ENCODE measurements around the gene SLC25A2. TPM values are rescaled to one million over a fixed set of nuclear protein-coding genes. Genes with fewer than 3 reads are reported as not detected.
"Not testable (repeated sequence)": the region's sequence is repeated elsewhere in the genome, so short reads cannot be mapped to it uniquely, and the experiment has no call there.

Gene SLC25A2
- total RNA-seq = 0.22 TPM
- polyA plus RNA-seq (ENCODE audit: insufficient read depth in 1 of 8, insufficient read length in 8 of 8, low replicate concordance in 1 of 8) = under 1 TPM in 1 of 8 donors, not detected in 7; 0.08 TPM
- long read RNA-seq, donor 1 = 0 reads
- long read RNA-seq, donor 2 = 0 reads
- long read RNA-seq, donor 3 = 0 reads
- long read RNA-seq, donor 4 = 0 reads
- long read RNA-seq, donor 5 = 0 reads
- long read RNA-seq, donor 6 = 0 reads
- long read RNA-seq, donor 7 = 0 reads
- long read RNA-seq, donor 8 = 0 reads
- long read RNA-seq, donor 9 = 0 reads
- long read RNA-seq, donor 10 = 0 reads
- long read RNA-seq, donor 11 = 0 reads

DNA sequence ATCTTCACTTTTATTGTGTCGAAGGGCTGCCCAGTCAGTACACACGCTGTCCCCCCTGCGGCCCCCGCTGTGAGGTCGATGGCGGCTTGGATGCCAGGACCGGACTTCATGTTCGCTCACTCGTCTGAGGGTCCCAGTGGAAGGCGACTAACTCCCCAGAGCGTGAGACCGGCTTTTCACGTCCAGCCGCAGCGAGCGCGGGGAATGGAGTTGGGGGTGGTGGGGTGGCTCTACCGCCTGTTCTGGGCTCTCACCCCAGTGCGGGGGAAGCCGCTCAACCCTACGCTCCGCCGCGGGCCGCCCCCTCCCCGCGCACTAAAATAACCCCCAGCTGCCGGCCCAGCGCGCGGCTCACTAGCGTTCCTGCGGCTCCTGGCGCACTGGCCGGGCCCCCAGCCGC is at the start of gene SLC25A2:
Gene SLC25A2, minus strand, starts transcription at position 294 of the 400 bp plus-strand sequence. Its CDS starts 184 bp downstream, at position 110.
- no peaks in the 10 kb centered on the region for H3K36me3 ChIP-seq (ENCODE audit: control insufficient read depth, insufficient read depth, low read length)
- no peak within 1 kb of the TSS for H3K4me3 ChIP-seq (ENCODE audit: low read length)
- 32% methylated on average over 30 of the region's 36 CpGs for WGBS (ENCODE audit: insufficient coverage)
- H3K4me1 ChIP-seq (ENCODE audit: control insufficient read depth, insufficient read depth, low read length) = no peaks in the 10 kb centered on the region
- H3K9me3 ChIP-seq (replicated peaks; ENCODE audit: control insufficient read depth, low read depth, low read length) = peaks cover 78% of the 10 kb centered on the region
- no peak for DNase-seq
- no peaks in the 10 kb centered on the region for H3K27me3 ChIP-seq (ENCODE audit: control insufficient read depth, insufficient read depth, low read length)
- H3K27ac ChIP-seq (ENCODE audit: low read length) = no peak within 1 kb of the TSS

DNA sequence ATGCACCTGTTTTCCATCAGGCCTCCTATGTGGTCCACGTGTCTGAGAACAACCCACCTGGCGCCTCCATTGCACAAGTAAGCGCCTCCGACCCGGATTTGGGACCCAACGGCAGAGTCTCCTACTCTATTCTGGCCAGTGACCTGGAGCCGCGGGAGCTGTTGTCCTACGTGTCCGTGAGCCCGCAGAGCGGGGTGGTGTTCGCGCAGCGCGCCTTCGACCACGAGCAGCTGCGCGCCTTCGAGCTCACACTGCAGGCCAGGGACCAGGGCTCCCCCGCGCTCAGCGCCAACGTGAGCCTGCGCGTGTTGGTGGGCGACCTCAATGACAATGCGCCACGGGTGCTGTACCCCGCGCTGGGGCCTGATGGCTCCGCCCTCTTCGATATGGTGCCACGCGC is 47.7 kb upstream of the SLC25A2 start:
- H3K4me3 ChIP-seq (ENCODE audit: low read length) = no peak overlapping the region
- peaks cover 3% of the 10 kb centered on the region for H3K27me3 ChIP-seq (ENCODE audit: control insufficient read depth, insufficient read depth, low read length)
- H3K36me3 ChIP-seq (ENCODE audit: control insufficient read depth, insufficient read depth, low read length) = no peaks in the 10 kb centered on the region
- no peak overlapping the region for H3K27ac ChIP-seq (ENCODE audit: low read length)
- H3K4me1 ChIP-seq (ENCODE audit: control insufficient read depth, insufficient read depth, low read length) = no peaks in the 10 kb centered on the region
- peaks cover 52% of the 10 kb centered on the region for H3K9me3 ChIP-seq (replicated peaks; ENCODE audit: control insufficient read depth, low read depth, low read length)
- DNase-seq = no peak
- whole genome bisulfite sequencing (ENCODE audit: insufficient coverage) = 47% methylated on average over 16 of the region's 36 CpGs

DNA sequence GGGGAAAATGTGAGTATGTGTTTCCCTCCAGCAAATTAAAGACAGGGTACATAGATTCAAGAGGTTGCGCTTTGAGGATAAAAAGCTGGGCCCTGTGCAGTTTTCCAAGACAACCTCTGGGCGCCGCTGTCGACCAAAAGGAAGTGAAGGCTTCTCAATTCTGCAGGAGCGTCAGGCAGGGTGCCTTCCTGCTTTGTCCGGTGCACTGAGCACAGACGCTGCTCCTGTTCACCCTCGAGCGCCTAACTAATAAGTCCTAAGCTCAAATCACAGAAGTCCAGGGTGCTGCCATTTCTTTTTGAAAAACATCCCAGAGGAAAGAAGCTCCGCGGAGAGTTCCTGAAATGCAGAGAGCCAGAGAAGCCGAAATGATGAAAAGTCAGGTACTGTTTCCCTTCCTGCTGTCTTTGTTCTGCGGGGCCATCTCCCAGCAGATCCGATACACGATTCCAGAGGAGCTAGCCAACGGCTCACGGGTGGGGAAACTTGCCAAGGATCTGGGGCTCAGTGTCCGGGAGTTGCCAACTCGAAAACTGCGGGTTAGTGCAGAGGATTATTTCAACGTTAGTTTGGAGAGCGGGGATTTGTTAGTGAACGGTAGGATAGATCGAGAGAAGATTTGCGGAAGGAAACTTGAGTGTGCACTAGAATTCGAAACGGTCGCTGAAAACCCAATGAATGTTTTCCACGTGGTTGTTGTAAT is 46.2 kb upstream of the SLC25A2 start, which contains the start of gene PCDHGB1:
Gene PCDHGB1, plus strand, starts transcription at position 183 of the 703 bp plus-strand sequence. Its CDS starts 162 bp downstream, at position 345.
- Histone ChIP-seq H3K9me3 (replicated peaks; ENCODE audit: control insufficient read depth, low read depth, low read length) (peaks cover 45% of the 10 kb centered on the region), H3K36me3 (ENCODE audit: control insufficient read depth, insufficient read depth, low read length) (no peaks in the 10 kb centered on the region), H3K4me1 (ENCODE audit: control insufficient read depth, insufficient read depth, low read length) (no peaks in the 10 kb centered on the region), H3K27ac (ENCODE audit: low read length) (no peak within 1 kb of the TSS), H3K4me3 (ENCODE audit: low read length) (no peak within 1 kb of the TSS), H3K27me3 (ENCODE audit: control insufficient read depth, insufficient read depth, low read length) (peaks cover 3% of the 10 kb centered on the region)
- DNase-seq = peak; percentile 11
- 34% methylated on average over 27 of the region's 29 CpGs for WGBS (ENCODE audit: insufficient coverage)

DNA sequence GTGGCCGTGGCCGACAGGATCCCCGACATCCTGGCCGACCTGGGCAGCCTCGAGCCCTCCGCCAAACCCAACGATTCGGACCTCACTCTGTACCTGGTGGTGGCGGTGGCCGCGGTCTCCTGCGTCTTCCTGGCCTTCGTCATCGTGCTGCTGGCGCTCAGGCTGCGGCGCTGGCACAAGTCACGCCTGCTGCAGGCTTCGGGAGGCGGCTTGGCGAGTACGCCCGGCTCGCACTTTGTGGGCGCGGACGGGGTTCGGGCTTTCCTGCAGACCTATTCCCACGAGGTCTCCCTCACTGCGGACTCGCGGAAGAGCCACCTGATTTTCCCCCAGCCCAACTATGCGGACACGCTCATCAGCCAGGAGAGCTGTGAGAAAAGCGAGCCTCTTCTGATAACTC is 42.2 kb upstream of the SLC25A2 start:
- H3K9me3 ChIP-seq (replicated peaks; ENCODE audit: control insufficient read depth, low read depth, low read length) = peaks cover 51% of the 10 kb centered on the region
- H3K36me3 ChIP-seq (ENCODE audit: control insufficient read depth, insufficient read depth, low read length); H3K27ac ChIP-seq (ENCODE audit: low read length); H3K4me1 ChIP-seq (ENCODE audit: control insufficient read depth, insufficient read depth, low read length); H3K4me3 ChIP-seq (ENCODE audit: low read length); H3K27me3 ChIP-seq (ENCODE audit: control insufficient read depth, insufficient read depth, low read length); DNase-seq: not testable (repeated sequence)
- 40% methylated on average over 1 of the region's 35 CpGs for WGBS (ENCODE audit: insufficient coverage)

DNA sequence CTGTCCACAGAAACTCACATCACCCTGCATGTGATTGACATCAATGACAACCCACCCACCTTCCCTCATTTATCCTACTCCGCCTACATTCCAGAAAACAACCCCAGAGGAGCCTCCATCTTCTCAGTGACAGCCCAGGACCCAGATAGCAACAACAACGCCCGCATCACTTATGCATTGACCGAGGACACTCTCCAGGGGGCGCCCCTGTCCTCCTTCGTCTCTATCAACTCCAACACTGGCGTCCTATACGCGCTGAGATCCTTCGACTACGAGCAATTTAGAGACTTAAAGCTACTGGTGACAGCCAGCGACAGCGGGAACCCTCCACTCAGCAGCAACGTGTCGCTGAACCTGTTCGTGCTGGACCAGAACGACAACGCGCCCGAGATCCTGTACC is 41.5 kb upstream of the SLC25A2 start:
- 50% methylated on average over 13 of the region's 20 CpGs for WGBS (ENCODE audit: insufficient coverage)
- Histone ChIP-seq H3K4me3 (ENCODE audit: low read length) (no peak overlapping the region), H3K9me3 (replicated peaks; ENCODE audit: control insufficient read depth, low read depth, low read length) (peaks cover 49% of the 10 kb centered on the region), H3K27me3 (ENCODE audit: control insufficient read depth, insufficient read depth, low read length) (peaks cover 2% of the 10 kb centered on the region), H3K36me3 (ENCODE audit: control insufficient read depth, insufficient read depth, low read length) (no peaks in the 10 kb centered on the region), H3K27ac (ENCODE audit: low read length) (no peak overlapping the region), H3K4me1 (ENCODE audit: control insufficient read depth, insufficient read depth, low read length) (no peaks in the 10 kb centered on the region)
- no peak for DNase-seq

DNA sequence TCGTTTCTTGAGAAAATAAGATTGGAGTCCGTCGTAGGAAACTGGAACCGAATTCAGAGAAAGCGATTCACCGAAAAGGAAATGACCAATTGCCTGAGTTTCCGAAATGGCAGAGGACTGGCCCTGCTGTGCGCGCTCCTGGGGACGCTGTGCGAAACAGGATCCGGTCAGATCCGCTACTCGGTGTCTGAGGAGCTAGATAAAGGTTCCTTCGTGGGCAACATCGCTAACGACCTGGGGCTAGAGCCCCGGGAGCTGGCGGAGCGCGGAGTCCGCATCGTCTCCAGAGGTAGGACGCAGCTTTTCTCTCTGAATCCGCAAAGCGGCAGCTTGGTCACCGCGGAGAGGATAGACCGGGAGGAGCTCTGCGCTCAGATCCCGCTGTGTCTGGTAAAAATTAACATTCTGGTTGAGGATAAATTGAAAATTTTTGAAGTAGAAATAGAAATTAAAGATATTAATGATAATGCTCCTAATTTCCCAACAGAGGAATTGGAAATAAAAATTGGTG is 40.2 kb upstream of the SLC25A2 start:
- 25% methylated on average over 29 of the region's 31 CpGs for WGBS (ENCODE audit: insufficient coverage)
- no peak for DNase-seq
- no peak overlapping the region for H3K27ac ChIP-seq (ENCODE audit: low read length)
- H3K9me3 ChIP-seq (replicated peaks; ENCODE audit: control insufficient read depth, low read depth, low read length) = peaks cover 56% of the 10 kb centered on the region
- no peak overlapping the region for H3K4me3 ChIP-seq (ENCODE audit: low read length)
- peaks cover 3% of the 10 kb centered on the region for H3K27me3 ChIP-seq (ENCODE audit: control insufficient read depth, insufficient read depth, low read length)
- H3K4me1 ChIP-seq (ENCODE audit: control insufficient read depth, insufficient read depth, low read length) = no peaks in the 10 kb centered on the region
- H3K36me3 ChIP-seq (ENCODE audit: control insufficient read depth, insufficient read depth, low read length) = no peaks in the 10 kb centered on the region

DNA sequence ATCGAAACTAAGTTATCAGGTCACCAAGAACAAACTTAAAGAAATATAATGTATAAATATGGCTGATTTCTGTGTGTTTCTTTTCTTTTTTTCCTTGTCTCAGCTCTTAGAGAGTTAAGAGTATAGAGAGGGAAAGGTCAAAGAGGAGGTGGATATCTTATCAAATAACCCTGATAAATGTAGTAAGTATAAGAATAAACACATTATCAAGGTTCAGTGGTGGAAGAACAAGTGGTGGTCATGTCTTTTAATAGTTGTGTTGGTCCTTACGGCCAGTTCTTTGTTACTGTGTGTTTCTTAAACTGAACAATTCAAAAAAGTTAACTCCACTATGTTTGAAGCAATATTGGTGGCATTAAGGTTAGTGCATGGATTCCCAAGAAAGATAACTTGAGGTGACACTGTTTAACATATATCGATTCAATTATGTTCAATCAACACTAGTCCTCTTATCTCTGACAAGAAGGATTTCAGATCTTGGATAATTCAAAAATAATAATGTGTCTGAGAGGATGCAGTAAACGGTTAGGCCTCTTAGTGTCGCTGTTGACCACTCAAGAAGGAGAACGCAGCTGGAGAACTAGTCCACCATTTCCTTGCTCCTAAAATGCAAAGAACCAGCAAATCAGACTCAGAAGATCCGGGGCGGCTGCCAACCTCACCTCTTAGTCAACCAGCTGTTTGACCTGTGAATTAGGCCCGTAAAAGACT is 39.5 kb upstream of the SLC25A2 start, which contains the start of gene PCDHGA3:
Gene PCDHGA3, plus strand, starts transcription at position 588 of the 711 bp plus-strand sequence. CDS start 205 bp downstream, outside the sequence.
- H3K4me3 ChIP-seq (ENCODE audit: low read length) = no peak within 1 kb of the TSS
- H3K27ac ChIP-seq (ENCODE audit: low read length) = no peak within 1 kb of the TSS
- WGBS (ENCODE audit: insufficient coverage) = 4% methylated on average over 4 of the region's 9 CpGs
- H3K4me1 ChIP-seq (ENCODE audit: control insufficient read depth, insufficient read depth, low read length) = no peaks in the 10 kb centered on the region
- no peaks in the 10 kb centered on the region for H3K36me3 ChIP-seq (ENCODE audit: control insufficient read depth, insufficient read depth, low read length)
- peaks cover 8% of the 10 kb centered on the region for H3K27me3 ChIP-seq (ENCODE audit: control insufficient read depth, insufficient read depth, low read length)
- DNase-seq = peak; percentile 18
- H3K9me3 ChIP-seq (replicated peaks; ENCODE audit: control insufficient read depth, low read depth, low read length) = peaks cover 58% of the 10 kb centered on the region

DNA sequence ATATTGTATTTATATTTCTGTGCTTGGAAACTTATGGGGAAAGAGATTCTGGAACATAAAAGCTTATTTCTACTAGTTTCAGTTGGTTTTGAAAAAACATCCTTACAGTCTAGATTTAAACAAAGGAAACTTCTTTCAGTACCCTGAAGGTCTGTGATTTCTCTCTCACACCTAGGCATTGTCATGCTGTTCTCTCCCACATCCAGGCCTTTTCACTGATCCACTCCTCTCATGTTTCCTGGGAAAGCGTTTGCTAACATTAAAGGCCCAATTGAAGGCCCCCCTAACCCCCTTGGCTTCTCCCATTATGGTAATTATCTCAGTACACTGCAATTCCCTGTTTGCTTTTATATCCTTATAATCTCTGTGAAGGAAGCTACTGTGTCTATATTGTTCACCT is 38.9 kb upstream of the SLC25A2 start:
- no peak overlapping the region for H3K4me3 ChIP-seq (ENCODE audit: low read length)

DNA sequence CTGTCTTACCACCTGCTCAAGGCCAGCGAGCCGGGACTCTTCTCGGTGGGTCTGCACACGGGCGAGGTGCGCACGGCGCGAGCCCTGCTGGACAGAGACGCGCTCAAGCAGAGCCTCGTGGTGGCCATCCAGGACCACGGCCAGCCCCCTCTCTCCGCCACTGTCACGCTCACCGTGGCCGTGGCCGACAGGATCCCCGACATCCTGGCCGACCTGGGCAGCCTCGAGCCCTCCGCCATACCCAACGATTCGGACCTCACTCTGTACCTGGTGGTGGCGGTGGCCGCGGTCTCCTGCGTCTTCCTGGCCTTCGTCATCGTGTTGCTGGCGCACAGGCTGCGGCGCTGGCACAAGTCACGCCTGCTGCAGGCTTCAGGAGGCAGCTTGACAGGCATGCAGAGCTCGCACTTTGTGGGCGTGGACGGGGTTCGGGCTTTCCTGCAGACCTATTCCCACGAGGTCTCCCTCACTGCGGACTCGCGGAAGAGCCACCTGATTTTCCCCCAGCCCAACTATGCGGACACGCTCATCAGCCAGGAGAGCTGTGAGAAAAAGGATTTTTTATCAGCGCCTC is 37.0 kb upstream of the SLC25A2 start:
- not testable (repeated sequence) for H3K27ac ChIP-seq (ENCODE audit: low read length); DNase-seq; H3K4me1 ChIP-seq (ENCODE audit: control insufficient read depth, insufficient read depth, low read length); H3K36me3 ChIP-seq (ENCODE audit: control insufficient read depth, insufficient read depth, low read length); H3K4me3 ChIP-seq (ENCODE audit: low read length); H3K27me3 ChIP-seq (ENCODE audit: control insufficient read depth, insufficient read depth, low read length)
- 82% methylated on average over 25 of the region's 45 CpGs for WGBS (ENCODE audit: insufficient coverage)
- peaks cover 55% of the 10 kb centered on the region for H3K9me3 ChIP-seq (replicated peaks; ENCODE audit: control insufficient read depth, low read depth, low read length)

More for the DNA sequence above, 38.9 kb upstream of the SLC25A2 start:
- no CpG with 5 or more reads among the region's 1 CpG for WGBS (ENCODE audit: insufficient coverage)
- no peaks in the 10 kb centered on the region for H3K4me1 ChIP-seq (ENCODE audit: control insufficient read depth, insufficient read depth, low read length)
- H3K27ac ChIP-seq (ENCODE audit: low read length) = no peak overlapping the region
- no peak for DNase-seq
- peaks cover 59% of the 10 kb centered on the region for H3K9me3 ChIP-seq (replicated peaks; ENCODE audit: control insufficient read depth, low read depth, low read length)
- H3K36me3 ChIP-seq (ENCODE audit: control insufficient read depth, insufficient read depth, low read length) = no peaks in the 10 kb centered on the region
- peaks cover 8% of the 10 kb centered on the region for H3K27me3 ChIP-seq (ENCODE audit: control insufficient read depth, insufficient read depth, low read length)
